Choroid plexus epithelial cell (primary cell): ENCODE results near the gene TTLL8.

Experiments used
- DNase-seq: peaks from one replicate; pipeline ENCODE4 v3.0.0-alpha.2; 2010; ENCODE audit warnings: low read depth
- H3K4me3 ChIP-seq: 2 replicates; pipeline ENCODE4 v1.5.1; 2011; ENCODE audit warnings: low read depth, mild to moderate bottlenecking, control low read depth, low read length, moderate library complexity
- TF ChIP-seq, protein P1 (sequence below): conservative IDR thresholded peaks from 2 replicates; pipeline ENCODE4 v1.5.1; 2011; ENCODE audit warnings: low read depth, mild to moderate bottlenecking, control low read depth, inconsistent platforms, low read length, moderate library complexity

Gene TTLL8

DNA sequence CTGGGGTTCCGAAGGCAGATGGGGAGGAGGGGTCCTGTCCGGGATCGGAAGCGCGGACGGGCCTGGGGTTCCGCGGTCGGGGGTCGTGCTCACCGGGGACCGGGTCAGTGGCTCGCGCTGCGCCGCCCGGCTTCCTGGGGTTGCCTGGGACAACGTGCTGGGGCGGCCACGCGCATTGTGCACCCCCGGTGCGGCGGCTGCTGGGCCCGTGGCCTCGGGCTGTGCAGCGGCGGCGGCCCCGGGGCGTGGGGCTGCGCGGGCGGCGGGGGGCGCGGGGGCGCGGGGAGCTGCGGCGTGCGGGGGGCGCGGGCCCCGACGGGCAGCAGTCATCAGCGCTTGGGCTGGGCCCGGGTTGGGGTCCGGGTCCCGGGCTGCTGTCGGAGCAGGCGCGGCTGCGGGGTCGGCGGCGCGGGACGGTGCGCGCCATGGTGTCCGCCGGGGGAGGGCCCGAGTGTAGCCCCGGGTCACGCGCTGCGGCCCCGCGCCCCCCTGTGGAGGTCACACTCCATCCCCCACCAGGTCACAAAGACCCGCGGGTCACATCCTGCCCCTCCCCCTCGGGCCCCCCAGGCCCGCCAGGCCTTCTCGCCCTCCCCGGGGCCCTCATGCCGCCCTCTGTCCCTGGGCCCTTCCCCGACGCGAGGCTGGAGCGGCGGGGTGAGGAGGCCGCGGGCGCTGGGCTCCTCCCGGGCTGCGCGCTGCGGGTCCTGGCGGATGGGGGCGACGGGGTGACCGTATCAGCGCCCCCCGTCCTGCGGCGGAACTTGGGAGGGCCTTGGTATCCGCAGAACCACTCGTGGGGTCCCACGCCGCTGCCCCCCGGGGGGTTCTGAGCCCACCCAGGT is at the start of gene TTLL8:
Gene TTLL8, minus strand, starts transcription at position 238 of the 845 bp plus-strand sequence.
- TF ChIP-seq, protein P1, sequence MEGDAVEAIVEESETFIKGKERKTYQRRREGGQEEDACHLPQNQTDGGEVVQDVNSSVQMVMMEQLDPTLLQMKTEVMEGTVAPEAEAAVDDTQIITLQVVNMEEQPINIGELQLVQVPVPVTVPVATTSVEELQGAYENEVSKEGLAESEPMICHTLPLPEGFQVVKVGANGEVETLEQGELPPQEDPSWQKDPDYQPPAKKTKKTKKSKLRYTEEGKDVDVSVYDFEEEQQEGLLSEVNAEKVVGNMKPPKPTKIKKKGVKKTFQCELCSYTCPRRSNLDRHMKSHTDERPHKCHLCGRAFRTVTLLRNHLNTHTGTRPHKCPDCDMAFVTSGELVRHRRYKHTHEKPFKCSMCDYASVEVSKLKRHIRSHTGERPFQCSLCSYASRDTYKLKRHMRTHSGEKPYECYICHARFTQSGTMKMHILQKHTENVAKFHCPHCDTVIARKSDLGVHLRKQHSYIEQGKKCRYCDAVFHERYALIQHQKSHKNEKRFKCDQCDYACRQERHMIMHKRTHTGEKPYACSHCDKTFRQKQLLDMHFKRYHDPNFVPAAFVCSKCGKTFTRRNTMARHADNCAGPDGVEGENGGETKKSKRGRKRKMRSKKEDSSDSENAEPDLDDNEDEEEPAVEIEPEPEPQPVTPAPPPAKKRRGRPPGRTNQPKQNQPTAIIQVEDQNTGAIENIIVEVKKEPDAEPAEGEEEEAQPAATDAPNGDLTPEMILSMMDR = no peak

DNA sequence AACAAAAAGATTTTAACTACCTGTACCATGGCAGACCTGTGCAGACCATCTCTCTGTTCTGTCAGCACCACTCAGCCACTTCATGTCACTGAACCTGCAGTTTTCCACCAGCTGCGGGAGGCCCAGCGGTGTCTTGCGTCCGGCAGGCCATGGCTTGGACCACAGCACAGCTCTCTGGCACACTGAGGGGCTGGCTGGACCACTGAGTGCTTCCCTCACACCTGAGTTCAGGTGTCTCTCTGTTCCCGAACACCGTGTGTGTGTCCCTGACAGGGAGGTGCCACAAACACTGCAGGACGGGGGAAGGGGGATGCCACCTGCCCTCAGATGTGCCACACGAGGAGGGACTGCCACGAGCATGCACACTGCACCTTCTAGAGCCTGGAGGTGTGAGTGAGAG is 49.4 kb upstream of the TTLL8 start:
- TF ChIP-seq, protein P1 = no peak
- no peak for DNase-seq
- no peak overlapping the region for H3K4me3 ChIP-seq

More for the DNA sequence above, at the start of gene TTLL8:
- no peak within 1 kb of the TSS for H3K4me3 ChIP-seq
- DNase-seq = no peak

DNA sequence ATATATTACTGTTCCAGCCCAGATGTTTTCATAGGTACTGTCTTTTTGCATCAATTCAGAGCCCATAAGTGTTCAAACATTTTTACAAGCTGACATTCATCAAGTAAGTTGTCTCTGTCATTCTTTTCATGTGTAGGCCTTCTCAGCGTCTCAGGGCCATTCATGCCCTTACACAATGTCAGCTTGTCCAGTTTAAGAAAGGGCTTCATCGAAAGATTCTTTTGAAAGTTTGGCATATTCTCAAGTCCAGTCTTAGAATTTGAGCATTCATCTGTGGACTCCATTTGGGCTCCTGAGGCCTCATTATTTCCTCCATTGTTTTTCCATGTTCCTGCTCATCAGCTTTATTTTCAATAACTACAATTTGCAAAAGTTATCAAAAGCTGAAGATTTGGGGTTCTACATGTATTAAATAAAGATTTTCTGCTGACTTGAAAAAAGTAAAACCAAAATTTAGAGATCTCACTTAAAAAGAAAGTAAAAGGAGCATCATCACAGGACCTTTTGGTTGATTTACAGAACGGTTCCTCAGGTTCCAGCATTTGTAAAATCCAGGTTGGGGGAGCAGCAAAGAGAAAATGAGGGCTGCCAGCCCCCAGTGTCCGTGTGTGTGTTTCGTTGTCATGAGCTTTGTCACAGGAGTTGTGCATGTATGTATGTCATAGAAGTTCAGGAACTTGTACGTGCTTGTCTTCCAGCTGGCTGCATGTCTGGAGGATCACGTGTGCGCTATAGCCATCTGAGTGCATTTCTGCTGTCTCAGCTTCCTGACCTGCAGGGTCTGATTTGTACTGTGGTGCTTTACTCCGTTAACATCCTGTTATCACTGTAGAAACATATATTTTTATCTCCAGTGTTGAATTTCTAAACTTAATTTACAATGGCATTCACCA is 47.4 kb upstream of the TTLL8 start:
- no peak overlapping the region for H3K4me3 ChIP-seq
- DNase-seq = peak; percentile 79
- TF ChIP-seq, protein P1 = no peak

DNA sequence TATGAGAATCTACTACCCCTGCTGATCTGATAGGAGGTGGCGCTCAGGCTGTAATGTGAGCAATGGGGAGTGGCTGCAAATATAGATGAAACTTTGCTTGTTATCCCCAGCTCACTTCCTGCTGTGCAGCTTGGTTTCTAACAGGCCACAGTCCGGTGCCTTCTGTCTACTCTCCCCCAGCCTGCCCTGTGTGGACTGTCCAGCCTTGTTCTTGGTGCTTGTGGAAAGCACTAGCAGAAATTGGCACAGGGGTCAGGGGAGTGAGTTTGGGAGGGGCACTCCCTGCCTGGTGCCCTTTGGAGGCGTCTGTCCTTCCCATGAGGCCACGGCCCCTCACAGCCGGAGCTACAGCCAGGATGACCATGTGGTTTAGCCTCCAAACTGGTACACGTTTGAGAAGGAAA is 46.0 kb upstream of the TTLL8 start:
- TF ChIP-seq, protein P1 = no peak
- peak; percentile 46 for DNase-seq
- H3K4me3 ChIP-seq = peak overlapping the region; percentile 8

DNA sequence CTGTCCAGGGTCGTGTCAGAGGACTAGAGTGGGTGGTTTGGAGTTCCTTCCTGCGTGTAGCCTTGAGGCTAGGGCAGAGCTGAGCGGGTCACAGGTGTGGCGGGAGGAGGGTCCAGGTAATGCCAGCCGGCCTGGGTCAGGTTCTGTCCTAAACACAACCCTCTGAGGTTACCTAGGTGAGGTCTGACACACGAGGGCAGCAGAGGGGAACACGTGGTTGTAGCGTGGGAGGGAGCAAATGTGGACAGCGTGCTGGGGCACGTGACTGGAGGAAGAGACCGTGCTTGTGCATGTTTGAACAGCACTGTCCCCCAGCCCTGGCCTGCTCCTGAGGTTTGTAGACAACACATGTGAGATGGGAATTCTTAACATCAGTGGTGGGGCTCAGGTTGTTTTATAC is 44.8 kb upstream of the TTLL8 start:
- no peak for DNase-seq
- no peak overlapping the region for H3K4me3 ChIP-seq
- TF ChIP-seq, protein P1 = no peak

DNA sequence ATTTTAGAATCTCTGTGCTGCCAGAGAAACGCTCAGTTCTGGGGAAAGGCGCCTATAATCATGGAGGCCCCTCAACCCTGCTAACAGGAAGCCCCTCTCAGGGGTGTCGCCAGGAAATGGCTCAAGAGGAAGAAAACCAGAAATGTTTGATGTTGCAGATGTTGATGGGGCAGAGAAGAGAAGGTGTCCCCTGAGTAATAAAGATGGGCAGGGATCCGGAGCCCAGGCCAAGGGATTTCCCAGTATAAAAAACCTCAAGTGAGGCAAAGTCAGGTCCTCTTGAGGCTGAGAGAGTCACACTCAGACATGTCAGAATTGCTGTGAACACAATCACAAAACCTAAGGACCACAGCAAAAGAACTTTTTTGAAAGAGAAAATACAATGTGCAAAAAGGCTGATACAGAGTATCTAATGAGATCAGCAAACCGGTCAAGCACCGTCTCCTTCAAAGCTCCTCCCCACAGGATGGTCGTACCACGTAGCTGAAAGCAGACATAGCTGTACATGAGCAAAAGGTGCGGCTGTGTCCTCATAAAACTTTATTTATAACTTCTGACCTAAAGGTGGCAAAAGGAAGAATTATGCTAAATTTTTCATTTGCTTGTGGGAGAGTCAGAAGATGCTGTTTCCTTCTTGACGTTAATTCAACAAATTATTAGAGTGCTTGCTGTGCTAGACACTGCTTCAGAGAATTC is 43.9 kb upstream of the TTLL8 start:
- DNase-seq = no peak
- TF ChIP-seq, protein P1 = no peak

More for the DNA sequence above, 43.9 kb upstream of the TTLL8 start:
- no peak overlapping the region for H3K4me3 ChIP-seq
